ENCODE measurements around the gene DPM3. TPM values are rescaled to one million over a fixed set of nuclear protein-coding genes. Genes with fewer than 3 reads are reported as not detected.
A peak's percentile ranks its signal among the peaks of the same experiment; 100 is the strongest.

DPM3 gene
- total and polyA plus RNA-seq, 2 donors (not counting 1 experiment from before 2014, with no cell fraction given): 39.9 to 97.3 TPM

- Mint-ChIP-seq H3K4me1 (peaks cover 34% of the 10 kb centered on the region), H3K9me3 (ENCODE audit: insufficient read depth) (no peaks in the 10 kb centered on the region), H3K27me3 (peaks cover 53% of the 10 kb centered on the region), H3K27ac (peak overlapping the region; percentile 78), H3K4me3 (peak overlapping the region; percentile 93)
- no peak overlapping the region for H3K27ac ChIP-seq (ENCODE audit: low read length in 2 of 2)
- peaks cover 0 to 54% (median 27%) of the 10 kb centered on the region in 4 experiments for H3K27me3 ChIP-seq (replicated peaks in 1 of 4; ENCODE audit: control extremely low read depth in 1 of 4, control insufficient read depth in 3 of 4, insufficient read depth in 4 of 4, low read length in 3 of 4)
- intact Hi-C loops (cut with micrococcal nuclease): loop anchor here (1.0 to 5.0 kb wide), 3 partner anchors 14 to 41 kb away; partner anchors contain the start of gene DPM3
- peaks cover 0 to 7% (median 0%) of the 10 kb centered on the region in 3 donors for H3K9me3 ChIP-seq (ENCODE audit: control extremely low read depth in 1 of 3, control insufficient read depth in 2 of 3, insufficient read depth in 1 of 3, low read length in 2 of 3)
- peaks cover 8% of the 10 kb centered on the region for H4K20me1 ChIP-seq (ENCODE audit: control insufficient read depth, insufficient read depth, low read length, poor library complexity, severe bottlenecking)
- ATAC-seq (ENCODE audit: low read depth) (peak; percentile 32), DNase-seq (peak; percentile 62)
- peak overlapping the region; percentile 64 for H3K9ac ChIP-seq (ENCODE audit: low read length)
- WGBS (ENCODE audit: insufficient coverage): 19% methylated on average over 32 of the region's 32 CpGs
- CTCF ChIA-PET: interaction anchor here (1.2 to 2.3 kb wide), 3 partner anchors 9 to 40 kb away, joined by 3 to 10 read pairs (median 5); partner anchors contain the start of gene SLC50A1
- peaks cover 34 to 36% of the 10 kb centered on the region in 2 donors for H3K4me1 ChIP-seq (ENCODE audit: control insufficient read depth in 2 of 2, insufficient read depth in 2 of 2, low read length in 2 of 2)
- POLR2A ChIA-PET: no interaction called here
- H3K79me2 ChIP-seq (ENCODE audit: control insufficient read depth, insufficient read depth, low read length): no peaks in the 10 kb centered on the region
- H3K4me2 ChIP-seq (replicated peaks; ENCODE audit: low read depth, low read length, poor library complexity, severe bottlenecking): peak overlapping the region; percentile 98
- H2AFZ ChIP-seq (ENCODE audit: insufficient read depth, low read depth, low read length, poor library complexity, severe bottlenecking): peak overlapping the region; percentile 71
- H3K4me3 ChIP-seq (ENCODE audit: control extremely low read depth in 1 of 5, extremely low read depth in 1 of 5, insufficient read depth in 1 of 5, low read depth in 2 of 5, low read length in 4 of 5): peak overlapping the region; percentile 26 to 58 (median 49)
- no peak for TF ChIP-seq EZH2 (IDR thresholded peaks at IDR 0.05; ENCODE audit: borderline replicate concordance, insufficient read depth, low read depth, low read length, poor library complexity, severe bottlenecking)
- H3K36me3 ChIP-seq (replicated peaks in 1 of 2; ENCODE audit: control extremely low read depth in 1 of 2, control insufficient read depth in 1 of 2, extremely low read depth in 1 of 2, insufficient read depth in 2 of 2, low read length in 1 of 2): no peaks in the 10 kb centered on the region
Measured at GRCh38 chr1:155126556-155127104, 13.7 kb downstream of the DPM3 start.

GRCh38 chr1:155125946-155126555, 14.3 kb downstream of the DPM3 start:
- peaks cover 34% of the 10 kb centered on the region for H3K4me1 Mint-ChIP-seq
- ATAC-seq (ENCODE audit: low read depth) (no peak), DNase-seq (no peak)
- peaks cover 8% of the 10 kb centered on the region for H4K20me1 ChIP-seq (ENCODE audit: control insufficient read depth, insufficient read depth, low read length, poor library complexity, severe bottlenecking)
- intact Hi-C loops (cut with micrococcal nuclease): loop anchor here (5.0 kb wide), 2 partner anchors 34 to 41 kb away; no protein-coding TSS in a partner anchor
- WGBS (ENCODE audit: insufficient coverage): 80% methylated on average over 50 of the region's 53 CpGs
- peak overlapping the region; percentile 93 for H3K4me3 Mint-ChIP-seq
- no peak overlapping the region for H3K27ac ChIP-seq (ENCODE audit: low read length in 2 of 2)
- H3K4me2 ChIP-seq (replicated peaks; ENCODE audit: low read depth, low read length, poor library complexity, severe bottlenecking): peak overlapping the region; percentile 98
- no peak overlapping the region for H3K4me3 ChIP-seq (ENCODE audit: control extremely low read depth in 1 of 5, extremely low read depth in 1 of 5, insufficient read depth in 1 of 5, low read depth in 2 of 5, low read length in 4 of 5)
- H3K27me3 Mint-ChIP-seq: peaks cover 57% of the 10 kb centered on the region
- H3K27ac Mint-ChIP-seq: no peak overlapping the region
- H3K9me3 Mint-ChIP-seq (ENCODE audit: insufficient read depth): no peaks in the 10 kb centered on the region
- ChIA-PET CTCF (interaction anchor here (1.2 to 2.3 kb wide), 3 partner anchors 9 to 41 kb away, joined by 3 to 10 read pairs (median 5); partner anchors contain the start of gene SLC50A1), POLR2A (no interaction called here)
- no peaks in the 10 kb centered on the region for H3K79me2 ChIP-seq (ENCODE audit: control insufficient read depth, insufficient read depth, low read length)
- H3K4me1 ChIP-seq (ENCODE audit: control insufficient read depth in 2 of 2, insufficient read depth in 2 of 2, low read length in 2 of 2): peaks cover 34 to 36% of the 10 kb centered on the region in 2 donors
- no peak for TF ChIP-seq EZH2 (IDR thresholded peaks at IDR 0.05; ENCODE audit: borderline replicate concordance, insufficient read depth, low read depth, low read length, poor library complexity, severe bottlenecking)
- no peak for TF ChIP-seq CTCF (IDR thresholded peaks at IDR 0.05)
- no peaks in the 10 kb centered on the region for H3K36me3 ChIP-seq (replicated peaks in 1 of 2; ENCODE audit: control extremely low read depth in 1 of 2, control insufficient read depth in 1 of 2, extremely low read depth in 1 of 2, insufficient read depth in 2 of 2, low read length in 1 of 2)
- peak overlapping the region; percentile 64 for H3K9ac ChIP-seq (ENCODE audit: low read length)
- peak overlapping the region; percentile 71 for H2AFZ ChIP-seq (ENCODE audit: insufficient read depth, low read depth, low read length, poor library complexity, severe bottlenecking)
- H3K9me3 ChIP-seq (ENCODE audit: control extremely low read depth in 1 of 3, control insufficient read depth in 2 of 3, insufficient read depth in 1 of 3, low read length in 2 of 3): peaks cover 0 to 7% (median 0%) of the 10 kb centered on the region in 3 donors
- peaks cover 0 to 54% (median 27%) of the 10 kb centered on the region in 4 experiments for H3K27me3 ChIP-seq (replicated peaks in 1 of 4; ENCODE audit: control extremely low read depth in 1 of 4, control insufficient read depth in 3 of 4, insufficient read depth in 4 of 4, low read length in 3 of 4)

All from B cell (primary cell).